Islet of Langerhans (tissue), 1 donor: ENCODE data around the gene TRAF6.

Experiments used
- FAIRE-seq: peaks from one replicate; lab custom pipeline; 2011; peaks lifted over from hg19 to GRCh38; lab: Jason Lieb, UNC

Gene TRAF6

DNA sequence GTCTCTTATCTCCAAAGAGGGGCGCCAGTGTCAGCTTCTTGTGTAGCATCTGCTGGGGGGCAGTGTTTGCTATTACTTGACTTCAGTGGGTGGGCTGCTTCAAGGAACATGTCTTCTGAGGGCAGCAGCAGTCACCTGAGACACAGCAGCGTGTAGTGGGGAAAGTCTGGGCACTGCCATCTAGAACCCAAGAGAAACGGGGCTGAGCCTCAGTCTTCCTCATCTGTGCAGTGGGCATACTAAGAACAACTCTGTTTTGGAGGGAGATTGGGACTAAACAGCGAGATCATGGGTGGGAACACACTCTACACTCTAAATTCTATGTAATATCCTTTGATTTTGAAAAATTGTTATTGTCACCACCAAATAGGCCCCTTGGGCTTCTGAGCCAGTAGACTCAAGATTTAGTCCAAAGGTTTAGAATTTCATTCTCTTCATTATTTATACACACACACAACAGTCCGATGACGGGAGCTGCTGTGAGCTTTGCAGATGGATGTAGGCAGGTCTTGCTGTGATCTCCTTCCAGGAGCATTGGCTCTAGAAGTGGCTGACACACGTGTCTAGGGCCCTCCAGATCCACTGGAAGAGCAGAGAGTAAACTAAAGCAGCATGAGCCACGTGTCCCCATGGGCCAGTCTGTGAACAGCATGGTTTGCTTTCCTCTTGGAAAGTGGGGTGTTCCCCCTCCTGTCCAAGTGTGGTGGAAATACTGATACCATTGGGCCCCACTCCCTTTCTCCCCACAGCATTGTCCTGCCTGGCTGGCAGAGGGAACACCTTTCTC, 51.8 kb downstream of the TRAF6 start:
- FAIRE-seq = no peak

DNA sequence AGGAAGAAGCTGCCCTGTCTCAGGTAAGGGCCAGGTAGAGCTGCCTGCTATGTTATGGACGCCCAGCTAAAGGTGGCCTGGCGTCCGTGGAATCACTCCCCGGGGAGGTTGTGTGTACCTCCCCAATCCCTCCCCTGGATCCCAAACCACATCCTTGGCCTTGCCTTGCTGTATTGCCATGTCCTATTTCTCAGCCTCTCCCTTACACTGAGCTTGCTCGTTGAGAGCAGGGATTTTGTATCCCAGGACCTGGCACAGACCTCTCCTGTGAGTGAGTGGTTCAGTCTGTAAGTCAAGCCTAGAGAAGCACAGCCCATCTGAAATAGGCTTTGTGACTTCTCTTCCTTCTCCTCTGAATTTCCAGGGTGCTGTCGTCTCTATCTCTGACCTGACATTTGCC, 53.9 kb downstream of the TRAF6 start:
- FAIRE-seq = no peak

DNA sequence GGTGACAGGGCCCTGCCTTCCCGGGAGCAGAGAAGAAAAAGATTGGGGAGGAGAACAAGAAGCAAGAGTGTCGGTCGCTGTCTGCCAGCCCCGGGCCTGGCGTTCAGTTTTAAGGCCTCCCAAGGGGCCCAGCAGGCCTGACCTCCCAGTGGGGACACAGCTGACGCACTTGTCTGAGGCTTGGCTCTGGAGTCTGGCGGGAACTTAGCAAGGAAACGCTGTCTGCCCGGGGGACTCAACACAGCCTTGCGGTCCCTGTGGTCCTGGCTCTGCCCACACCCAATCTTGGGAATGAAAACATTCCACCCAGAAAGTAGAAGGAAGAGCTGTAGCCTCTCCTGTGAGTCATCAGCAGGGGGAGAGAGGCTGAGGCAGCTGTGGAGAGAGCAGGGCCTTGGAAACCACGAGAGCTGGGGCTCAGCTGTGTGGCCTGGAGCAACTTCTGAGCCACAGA, 54.4 kb downstream of the TRAF6 start:
- FAIRE-seq = no peak

DNA sequence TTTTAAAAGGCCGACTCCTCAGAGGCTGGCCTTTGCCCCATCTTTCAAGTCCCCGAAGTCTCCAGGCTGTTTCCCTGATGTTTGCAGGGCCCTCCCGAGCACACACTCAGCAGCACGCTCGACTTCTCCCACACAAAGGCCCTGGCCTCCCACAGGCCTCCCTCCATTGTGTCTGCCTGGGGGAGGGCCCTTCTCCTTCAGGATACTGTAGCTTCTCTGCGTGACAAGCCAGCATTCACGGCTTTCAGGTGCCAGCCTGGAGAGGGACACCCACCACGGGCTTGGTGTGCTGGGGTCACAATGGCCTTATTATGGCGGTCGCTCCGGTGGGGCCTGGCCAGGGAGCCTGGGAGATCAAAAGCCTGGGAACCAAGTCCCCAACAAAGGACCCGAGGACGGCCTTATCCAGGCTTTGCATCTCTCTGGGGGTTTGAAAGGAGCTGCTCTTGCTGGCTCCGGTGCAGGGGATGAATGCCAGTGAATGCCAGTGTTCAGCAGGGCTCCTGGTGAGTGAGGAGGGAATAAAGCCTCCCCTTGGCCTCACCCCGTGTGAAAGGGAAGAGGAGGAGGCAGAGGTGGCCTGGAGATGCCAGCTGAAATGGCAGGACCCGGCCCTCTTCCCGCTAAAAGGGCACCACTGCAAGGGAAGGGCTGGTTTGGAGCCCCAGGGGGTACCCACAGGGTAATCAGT, 55.0 kb downstream of the TRAF6 start:
- no peak for FAIRE-seq

DNA sequence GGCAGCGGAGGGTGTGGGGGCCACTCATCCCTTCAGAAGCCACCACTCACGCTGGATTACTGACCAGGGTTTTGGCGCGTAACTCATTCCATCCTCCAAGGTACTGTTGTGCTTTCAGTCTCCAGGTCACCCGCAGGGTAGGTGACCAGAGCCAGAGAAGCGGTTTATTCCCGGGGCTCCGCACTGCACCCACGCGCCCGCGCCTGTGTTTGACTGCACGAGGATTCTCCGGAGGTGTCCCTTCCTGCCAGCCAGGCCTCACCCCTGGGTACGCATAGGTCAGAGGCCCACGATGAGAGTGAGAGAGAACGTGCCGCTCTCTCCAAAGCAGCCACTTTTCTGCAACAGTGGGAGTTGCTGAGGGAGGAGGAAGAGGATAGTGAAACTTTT, 55.5 kb downstream of the TRAF6 start:
- no peak for FAIRE-seq

DNA sequence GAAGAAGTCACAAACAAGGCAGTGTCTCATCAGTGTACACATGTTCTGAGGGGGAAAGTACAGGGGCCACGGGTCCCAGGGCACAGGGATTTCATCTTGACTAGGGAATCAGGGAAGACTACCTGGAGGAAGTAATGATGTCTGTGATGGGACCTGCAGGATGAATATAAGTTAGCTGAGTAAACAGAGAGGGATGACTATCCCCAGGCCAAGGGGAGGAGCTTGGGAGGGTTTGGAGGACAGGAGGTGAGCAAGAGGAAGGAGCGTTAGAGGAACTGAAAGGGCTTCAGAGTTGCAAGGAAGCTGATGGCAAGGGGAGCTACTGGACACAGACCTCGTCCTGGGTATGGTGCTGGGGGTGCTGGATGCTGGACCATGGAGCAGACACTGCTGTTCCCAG, 56.4 kb downstream of the TRAF6 start:
- FAIRE-seq = no peak

DNA sequence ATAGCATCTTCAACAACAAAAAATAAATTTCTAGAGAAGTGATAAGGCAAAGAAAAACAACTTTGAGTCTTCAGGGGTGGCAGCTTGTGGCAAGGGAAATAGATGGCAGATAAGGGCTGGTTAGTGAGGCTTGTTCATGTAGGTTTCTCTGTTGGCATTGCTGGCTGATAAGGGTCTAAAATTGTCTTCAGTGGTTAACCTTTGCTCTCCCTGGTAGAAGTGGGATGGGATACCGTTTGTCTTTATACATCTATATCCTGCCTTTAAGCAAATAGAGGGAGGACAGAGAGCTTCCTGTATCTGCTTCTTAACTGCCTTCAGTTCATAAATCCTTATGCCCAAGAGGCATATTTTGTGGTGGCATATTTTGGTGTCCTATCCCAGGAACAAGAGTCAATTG, 57.1 kb downstream of the TRAF6 start:
- no peak for FAIRE-seq

DNA sequence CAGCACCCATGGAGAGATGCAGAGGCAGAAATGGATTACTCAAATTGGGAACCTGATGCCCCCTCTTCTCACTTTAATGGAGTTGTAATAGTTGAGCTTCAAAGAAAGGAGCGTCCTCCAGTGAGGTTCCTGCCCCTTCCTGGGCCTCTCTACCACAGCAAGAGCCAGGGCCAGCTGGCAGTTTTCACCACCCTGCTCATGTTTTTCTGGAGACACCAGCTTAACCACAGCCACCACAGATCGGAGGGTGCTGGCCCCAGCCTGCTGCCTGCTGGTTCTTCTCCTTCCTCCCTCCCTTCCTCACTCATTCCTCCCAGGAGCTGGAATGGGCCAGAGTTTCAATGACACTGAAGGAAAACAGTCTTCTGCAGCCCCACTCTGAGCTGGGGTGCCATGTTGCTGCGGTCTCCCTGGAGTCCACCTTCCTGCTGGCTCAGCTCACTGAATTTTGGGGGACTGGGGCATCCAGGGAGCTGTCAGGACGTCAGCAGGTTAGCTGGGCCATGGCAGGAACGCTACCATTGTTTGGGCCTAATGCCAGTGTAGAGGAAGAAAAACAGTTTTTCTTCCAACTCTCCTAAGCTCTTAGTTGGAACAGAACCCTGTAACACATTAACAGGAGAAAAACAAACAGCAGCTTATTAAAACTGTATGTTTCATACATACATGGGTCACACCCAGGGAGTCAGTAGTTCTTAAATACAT, 57.7 kb downstream of the TRAF6 start:
- no peak for FAIRE-seq

DNA sequence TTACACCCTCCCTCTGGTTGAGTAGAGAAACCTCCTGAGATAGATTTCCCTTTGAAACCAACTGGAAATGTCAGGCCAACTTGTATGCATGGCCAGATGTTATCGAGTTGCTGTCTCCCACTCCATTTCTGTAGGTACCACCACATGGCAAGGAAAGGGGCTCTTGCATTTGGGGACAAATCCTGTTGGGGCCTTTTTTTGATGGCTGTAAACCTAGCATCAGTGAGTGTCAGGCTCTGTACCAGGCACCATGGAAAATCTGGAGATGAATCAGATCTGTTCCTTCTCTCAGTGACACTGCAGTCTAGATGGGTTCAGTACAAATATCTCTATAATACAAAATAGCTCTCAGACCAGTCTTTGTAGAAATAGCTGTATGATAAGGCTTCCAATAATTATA, 58.4 kb downstream of the TRAF6 start:
- no peak for FAIRE-seq

DNA sequence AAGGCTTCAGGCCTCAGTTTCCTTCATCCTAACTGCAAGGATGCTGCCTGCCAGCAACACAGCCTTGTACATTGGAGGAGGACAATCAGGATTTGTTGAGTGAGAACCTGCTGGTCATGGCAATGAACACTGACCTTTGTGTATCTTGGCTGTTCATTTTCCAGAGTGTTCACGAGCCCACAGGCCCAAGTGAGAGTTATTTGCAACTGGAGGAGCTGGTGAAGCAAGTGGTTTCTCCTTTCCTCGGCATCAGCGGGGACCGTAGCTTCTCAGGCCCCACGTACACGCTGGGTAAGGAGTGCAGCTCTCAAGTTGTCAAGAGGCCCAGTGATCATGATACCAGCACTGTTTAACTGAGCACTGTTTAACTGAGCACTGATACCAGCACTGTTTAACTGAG, 59.0 kb downstream of the TRAF6 start:
- no peak for FAIRE-seq

DNA sequence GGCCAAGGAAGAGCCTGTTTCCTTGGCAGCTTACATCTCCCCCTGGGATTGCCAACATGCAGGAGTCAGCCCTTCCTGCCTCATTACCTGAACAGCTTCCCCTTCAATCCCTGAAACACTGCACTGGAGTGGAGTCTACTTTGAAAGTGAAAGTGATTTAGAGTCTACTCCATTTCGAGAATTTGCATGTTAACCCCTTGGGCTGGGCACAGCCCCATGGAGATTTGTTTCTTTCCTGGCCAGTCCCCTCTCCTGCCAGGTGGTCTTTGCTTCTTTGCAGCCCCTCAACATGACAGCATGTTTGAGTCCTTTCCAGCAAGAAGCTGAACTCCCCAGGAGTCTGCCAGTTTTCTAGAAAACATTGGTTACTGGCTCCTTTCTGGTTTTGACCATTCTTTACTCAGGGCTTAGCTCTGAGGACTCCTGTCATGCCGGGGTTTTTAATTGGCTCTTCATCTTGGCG, 59.9 kb downstream of the TRAF6 start:
- no peak for FAIRE-seq

DNA sequence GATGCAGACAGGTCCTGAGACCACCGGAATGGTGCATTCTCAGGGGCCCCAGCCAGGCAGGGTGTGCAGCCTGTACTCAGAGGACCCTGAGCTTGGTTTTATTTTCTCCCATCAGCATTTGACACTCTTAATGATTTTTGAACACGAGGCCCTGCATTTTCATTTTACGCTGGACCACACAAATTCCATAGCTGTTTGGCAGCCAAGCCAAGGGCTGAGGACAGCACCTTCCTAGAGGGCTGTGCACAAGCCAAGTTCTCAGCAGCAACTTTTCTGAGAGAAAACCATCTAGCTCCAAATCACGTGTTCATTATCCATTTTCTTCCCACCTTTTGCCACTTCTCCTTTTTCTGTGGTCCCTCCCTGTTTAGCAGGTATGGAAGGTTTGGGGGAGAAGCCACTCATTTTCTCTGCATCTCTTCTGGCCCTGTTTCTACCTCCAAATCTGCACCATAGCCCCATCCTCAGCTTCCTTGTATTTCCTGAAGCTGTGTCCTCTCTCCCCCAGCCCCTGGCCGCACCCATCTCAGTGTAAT, 60.4 kb downstream of the TRAF6 start:
- no peak for FAIRE-seq

DNA sequence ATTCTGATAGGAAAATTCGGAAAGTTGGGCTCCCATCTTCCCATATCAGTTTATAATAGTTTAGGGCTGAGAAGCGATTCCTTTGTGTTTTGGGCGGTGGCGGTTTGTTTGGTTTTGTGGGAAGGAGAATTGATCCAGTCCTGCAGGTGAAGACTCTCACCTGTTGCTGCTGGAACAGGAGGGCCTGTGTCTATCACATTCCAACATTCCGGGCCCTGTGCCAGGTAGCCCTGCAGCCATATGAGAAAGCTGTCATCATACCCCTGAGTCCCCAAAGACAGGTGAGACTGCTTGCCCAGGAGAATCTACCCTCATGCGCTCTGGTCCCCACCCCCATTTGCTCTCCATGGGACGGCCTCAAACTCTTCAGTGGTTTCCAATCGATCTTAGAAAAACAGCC, 62.1 kb downstream of the TRAF6 start:
- FAIRE-seq = no peak

DNA sequence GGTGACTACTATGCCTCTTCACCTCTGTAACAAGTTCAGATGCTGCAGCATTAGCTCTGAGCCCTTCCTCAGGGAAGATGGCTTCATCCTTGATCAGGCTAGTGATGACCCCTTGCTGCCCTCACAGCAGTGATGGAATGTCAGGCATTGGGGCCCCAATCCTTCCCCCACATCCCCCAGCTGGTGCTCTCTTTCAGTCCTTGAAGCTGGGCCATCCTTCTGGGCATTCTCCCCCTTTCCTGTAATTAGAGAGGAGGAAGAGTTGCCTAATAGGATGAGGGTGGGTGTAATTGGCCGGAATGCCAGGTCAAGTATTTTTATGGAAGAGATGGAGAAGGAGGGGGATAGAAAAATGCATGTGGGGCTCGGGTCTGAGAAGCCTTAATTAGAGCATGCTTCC, 62.6 kb downstream of the TRAF6 start:
- FAIRE-seq = no peak

DNA sequence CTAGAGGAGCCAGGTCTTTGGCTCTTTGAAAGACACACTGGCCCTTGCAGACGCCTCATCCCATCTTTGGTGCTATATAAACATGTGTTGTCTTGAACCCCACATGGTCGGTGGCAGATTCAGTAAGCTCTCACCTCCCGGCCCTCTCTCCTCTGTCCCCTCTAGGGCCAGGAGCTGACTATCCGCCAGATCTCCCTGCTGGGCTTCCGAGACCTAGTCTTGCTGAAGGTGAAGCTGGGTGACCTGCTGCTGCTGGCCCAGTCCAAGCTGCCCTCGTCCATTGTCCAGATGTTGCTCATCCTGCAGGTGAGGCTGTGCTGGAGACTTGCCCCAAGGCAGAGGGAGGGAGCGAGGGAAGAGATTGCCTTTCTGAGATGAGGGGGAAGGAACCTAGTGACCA, 63.9 kb downstream of the TRAF6 start:
- FAIRE-seq = no peak

DNA sequence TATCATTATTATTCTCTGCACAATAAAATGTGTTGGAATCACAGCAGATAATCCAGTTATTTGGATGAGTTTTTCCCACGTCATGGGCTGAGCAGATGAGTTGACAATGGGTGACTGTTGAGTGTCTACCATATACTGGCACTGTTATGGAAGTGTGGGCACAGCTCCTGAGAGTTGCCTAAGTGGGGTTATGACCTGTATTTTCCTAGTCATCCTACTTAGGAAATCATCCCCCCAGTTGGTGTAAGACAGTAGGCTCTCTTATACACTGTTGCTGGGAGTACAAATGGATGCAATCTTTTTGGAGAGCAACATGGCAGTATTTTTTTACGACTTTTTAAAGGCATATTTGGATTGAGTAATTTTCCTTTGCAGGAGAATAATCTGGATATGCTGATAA, 66.4 kb downstream of the TRAF6 start:
- no peak for FAIRE-seq

DNA sequence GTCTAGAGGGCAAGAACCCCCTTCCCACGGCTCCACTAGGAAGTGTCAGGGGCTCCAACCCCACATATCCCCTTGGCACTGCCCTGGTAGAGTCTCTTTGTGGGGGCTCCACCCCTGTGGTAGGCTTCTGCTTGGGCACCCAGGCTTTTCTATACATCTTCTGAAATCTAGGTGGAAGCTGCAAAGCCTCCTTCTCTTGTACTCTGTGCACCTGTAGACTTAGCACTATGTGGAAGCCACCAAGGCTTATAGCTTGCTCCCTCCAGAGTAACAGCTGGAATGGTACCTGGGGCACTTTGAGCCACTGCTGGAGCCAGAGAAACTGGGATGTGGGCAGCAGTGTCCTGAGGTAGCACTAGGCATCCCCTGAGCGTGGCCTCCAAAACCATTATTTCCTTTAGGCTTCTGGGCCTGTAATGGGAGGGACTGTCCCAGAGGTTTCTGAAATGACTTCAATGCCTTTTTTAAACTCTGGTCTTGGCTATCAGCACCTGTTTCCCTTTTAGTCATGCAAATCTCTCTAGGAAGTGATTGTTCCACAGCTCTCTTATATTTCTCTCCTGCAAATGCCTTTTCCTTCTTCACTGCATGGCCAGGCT, 68.4 kb downstream of the TRAF6 start:
- no peak for FAIRE-seq

DNA sequence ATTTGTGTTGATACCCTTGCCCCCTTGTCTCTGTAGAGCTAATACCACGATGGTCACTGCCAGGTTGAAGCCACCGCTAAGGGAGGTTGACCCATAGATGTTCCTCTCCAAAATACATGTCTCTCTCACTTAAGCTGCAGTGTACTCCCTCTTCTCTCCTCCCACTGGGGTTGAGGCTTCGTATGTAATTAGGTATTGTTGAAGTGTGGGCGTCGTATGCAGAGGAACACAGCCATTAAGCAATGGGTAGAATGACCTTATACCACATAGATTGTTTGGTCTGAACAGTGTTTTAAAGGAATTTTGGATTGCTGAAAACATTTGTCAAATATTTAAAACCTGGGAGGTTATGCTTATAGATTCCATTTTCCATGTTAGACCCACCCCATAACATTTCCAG, 71.9 kb downstream of the TRAF6 start:
- FAIRE-seq = no peak

DNA sequence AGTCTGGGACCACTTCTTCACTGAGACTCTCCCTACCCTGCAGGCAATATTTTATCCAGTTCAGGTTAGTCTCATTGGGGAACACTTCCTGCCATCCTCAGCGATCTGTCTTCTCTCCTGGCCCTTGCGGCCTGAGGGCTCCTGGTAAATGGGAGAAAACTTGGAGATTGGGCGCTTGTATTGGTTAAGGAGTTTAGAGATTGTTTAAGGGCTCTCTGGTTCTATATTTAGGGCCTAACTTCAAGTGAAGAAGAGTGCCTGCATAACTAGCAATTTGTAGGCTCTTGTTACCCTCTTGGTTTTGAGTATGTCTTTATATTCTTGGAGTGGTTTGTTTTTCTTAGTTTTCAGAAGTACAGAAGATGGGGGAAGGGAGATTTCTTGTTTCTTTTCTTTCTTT, 72.7 kb downstream of the TRAF6 start:
- no peak for FAIRE-seq
